Purkinje cell (primary cell): ENCODE data around the gene ARID1B. TPM values are rescaled to one million over a fixed set of nuclear protein-coding genes. Genes with fewer than 3 reads are reported as not detected.

Experiments used
- polyA plus RNA-seq: library from polyadenylated mRNA; unstranded; fragments of >200 nt; fragmentation: Nextera tagmentation; gene quantifications from 2 replicates; pipeline ENCODE4 v1.2.1, GENCODE V29; 2014

The ARID1B gene
- polyA plus RNA-seq = 121 TPM in 2 replicates

GRCh38 chr6:156776840-156777576 is at the start of gene ARID1B:
Gene ARID1B, plus strand, starts transcription at chr6:156777378. Its CDS starts 303 bp downstream, at chr6:156777681.

